A673 (cell line): ENCODE results near the gene SRMS.

Source experiments
- EZH2 ChIP-seq: fragments of 200-600 bp; sonication (generic); IDR thresholded peaks from 2 replicates; pipeline ENCODE4 v1.6.1; 2017; ENCODE audit warnings: borderline replicate concordance, low read depth, mild to moderate bottlenecking, mixed read lengths, antibody characterized with exemption, low read length; ENCODE audit not compliant: poor library complexity, severe bottlenecking
- TF ChIP-seq, protein P1 (sequence below): fragments of 300-800, 200-600 bp; sonication (generic); conservative IDR thresholded peaks from 2 replicates; pipeline ENCODE4 v1.5.1; 2017; ENCODE audit warnings: low read depth, mild to moderate bottlenecking, antibody characterized with exemption, low read length, moderate library complexity, mixed read lengths

DNA sequence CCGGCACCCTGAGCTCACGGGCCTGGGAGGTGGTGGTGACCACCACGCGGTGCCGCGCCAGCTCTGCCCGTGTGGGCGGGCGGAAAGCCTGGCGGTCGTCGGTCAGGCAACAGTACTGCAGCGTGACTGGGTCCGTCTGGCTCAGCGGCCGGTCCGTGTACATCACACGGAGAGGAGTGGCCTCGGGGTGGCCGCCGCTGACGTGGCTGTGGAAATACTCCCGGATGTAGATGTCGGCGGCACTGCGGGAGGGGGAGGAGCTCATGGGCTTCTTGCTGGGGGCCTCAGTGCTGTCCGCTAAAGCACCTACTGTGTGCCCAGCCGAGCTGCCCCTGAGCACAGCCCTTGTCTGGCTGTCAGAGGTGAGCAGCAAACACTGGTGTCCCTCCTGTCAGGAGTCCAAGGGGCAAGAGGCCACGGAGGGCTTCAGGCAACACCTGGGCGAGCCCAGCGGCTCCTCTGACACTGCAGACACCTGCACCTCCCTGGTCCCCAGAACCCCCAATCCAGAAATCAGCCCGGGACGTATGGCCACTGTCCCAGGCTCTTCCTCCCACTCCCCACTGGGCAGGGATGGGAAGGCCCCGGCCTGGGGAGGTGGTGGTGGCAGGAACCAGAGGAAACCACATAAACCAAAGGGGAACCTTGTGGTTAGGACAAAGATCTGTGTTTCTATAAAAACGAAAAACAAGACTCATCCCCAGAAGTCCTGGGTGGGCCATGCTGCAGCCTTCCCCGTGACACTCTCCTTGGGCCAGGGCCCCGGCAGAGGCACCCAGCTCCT is 20.0 kb upstream of the SRMS start:
- TF ChIP-seq, protein P1, sequence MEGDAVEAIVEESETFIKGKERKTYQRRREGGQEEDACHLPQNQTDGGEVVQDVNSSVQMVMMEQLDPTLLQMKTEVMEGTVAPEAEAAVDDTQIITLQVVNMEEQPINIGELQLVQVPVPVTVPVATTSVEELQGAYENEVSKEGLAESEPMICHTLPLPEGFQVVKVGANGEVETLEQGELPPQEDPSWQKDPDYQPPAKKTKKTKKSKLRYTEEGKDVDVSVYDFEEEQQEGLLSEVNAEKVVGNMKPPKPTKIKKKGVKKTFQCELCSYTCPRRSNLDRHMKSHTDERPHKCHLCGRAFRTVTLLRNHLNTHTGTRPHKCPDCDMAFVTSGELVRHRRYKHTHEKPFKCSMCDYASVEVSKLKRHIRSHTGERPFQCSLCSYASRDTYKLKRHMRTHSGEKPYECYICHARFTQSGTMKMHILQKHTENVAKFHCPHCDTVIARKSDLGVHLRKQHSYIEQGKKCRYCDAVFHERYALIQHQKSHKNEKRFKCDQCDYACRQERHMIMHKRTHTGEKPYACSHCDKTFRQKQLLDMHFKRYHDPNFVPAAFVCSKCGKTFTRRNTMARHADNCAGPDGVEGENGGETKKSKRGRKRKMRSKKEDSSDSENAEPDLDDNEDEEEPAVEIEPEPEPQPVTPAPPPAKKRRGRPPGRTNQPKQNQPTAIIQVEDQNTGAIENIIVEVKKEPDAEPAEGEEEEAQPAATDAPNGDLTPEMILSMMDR, result no peak
- TF ChIP-seq EZH2, result no peak
